Lower leg skin (tissue), 3 donors: ENCODE results near the gene TTC33.

Experiments
- CTCF ChIP-seq, 3 donors: fragments of 450-650 bp; IDR thresholded peaks; one replicate each; pipeline ENCODE4 v1.5.1; 2016; ENCODE audit warnings: antibody characterized with exemption in 3 of 3, mild to moderate bottlenecking in 3 of 3, moderate library complexity in 2 of 3
- POLR2A ChIP-seq, 2 donors: fragments of 450-650 bp; IDR thresholded peaks; one replicate each; pipeline ENCODE4 v1.6.1; 2016 to 2017; ENCODE audit warnings: antibody characterized with exemption in 2 of 2, mild to moderate bottlenecking in 1 of 2, moderate library complexity in 1 of 2

GRCh38 chr5:40511801-40512200 lies 244.0 kb downstream of the TTC33 start:
- TF ChIP-seq POLR2A (IDR thresholded peaks at IDR 0.05) (no peak), CTCF (IDR thresholded peaks at IDR 0.05) (no peak)
